HL-60 (cell line): ENCODE measurements around the gene MTHFD1L.

Source experiments
- POLR2AphosphoS5 ChIP-seq: IDR thresholded peaks from 2 replicates; pipeline ENCODE4 v1.6.1; 2012; ENCODE audit warnings: low read depth
- TF ChIP-seq, protein P1 (sequence below): IDR thresholded peaks from one replicate; pipeline ENCODE4 v1.5.1; 2011; ENCODE audit warnings: low read length, control low read depth, inconsistent platforms; ENCODE audit not compliant: insufficient read depth
- TF ChIP-seq, protein P2 (sequence below): IDR thresholded peaks from 2 replicates; pipeline ENCODE4 v1.6.1; 2012; ENCODE audit warnings: low read depth; ENCODE audit not compliant: insufficient replicate concordance

GRCh38 chr6:150930841-150931240 is 65.3 kb downstream of the MTHFD1L start:
- TF ChIP-seq, protein P1, sequence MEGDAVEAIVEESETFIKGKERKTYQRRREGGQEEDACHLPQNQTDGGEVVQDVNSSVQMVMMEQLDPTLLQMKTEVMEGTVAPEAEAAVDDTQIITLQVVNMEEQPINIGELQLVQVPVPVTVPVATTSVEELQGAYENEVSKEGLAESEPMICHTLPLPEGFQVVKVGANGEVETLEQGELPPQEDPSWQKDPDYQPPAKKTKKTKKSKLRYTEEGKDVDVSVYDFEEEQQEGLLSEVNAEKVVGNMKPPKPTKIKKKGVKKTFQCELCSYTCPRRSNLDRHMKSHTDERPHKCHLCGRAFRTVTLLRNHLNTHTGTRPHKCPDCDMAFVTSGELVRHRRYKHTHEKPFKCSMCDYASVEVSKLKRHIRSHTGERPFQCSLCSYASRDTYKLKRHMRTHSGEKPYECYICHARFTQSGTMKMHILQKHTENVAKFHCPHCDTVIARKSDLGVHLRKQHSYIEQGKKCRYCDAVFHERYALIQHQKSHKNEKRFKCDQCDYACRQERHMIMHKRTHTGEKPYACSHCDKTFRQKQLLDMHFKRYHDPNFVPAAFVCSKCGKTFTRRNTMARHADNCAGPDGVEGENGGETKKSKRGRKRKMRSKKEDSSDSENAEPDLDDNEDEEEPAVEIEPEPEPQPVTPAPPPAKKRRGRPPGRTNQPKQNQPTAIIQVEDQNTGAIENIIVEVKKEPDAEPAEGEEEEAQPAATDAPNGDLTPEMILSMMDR = no peak
- no peak for TF ChIP-seq POLR2AphosphoS5
- TF ChIP-seq, protein P2, sequence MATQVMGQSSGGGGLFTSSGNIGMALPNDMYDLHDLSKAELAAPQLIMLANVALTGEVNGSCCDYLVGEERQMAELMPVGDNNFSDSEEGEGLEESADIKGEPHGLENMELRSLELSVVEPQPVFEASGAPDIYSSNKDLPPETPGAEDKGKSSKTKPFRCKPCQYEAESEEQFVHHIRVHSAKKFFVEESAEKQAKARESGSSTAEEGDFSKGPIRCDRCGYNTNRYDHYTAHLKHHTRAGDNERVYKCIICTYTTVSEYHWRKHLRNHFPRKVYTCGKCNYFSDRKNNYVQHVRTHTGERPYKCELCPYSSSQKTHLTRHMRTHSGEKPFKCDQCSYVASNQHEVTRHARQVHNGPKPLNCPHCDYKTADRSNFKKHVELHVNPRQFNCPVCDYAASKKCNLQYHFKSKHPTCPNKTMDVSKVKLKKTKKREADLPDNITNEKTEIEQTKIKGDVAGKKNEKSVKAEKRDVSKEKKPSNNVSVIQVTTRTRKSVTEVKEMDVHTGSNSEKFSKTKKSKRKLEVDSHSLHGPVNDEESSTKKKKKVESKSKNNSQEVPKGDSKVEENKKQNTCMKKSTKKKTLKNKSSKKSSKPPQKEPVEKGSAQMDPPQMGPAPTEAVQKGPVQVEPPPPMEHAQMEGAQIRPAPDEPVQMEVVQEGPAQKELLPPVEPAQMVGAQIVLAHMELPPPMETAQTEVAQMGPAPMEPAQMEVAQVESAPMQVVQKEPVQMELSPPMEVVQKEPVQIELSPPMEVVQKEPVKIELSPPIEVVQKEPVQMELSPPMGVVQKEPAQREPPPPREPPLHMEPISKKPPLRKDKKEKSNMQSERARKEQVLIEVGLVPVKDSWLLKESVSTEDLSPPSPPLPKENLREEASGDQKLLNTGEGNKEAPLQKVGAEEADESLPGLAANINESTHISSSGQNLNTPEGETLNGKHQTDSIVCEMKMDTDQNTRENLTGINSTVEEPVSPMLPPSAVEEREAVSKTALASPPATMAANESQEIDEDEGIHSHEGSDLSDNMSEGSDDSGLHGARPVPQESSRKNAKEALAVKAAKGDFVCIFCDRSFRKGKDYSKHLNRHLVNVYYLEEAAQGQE = no peak
